GM18498 (cell line): ENCODE results near the gene HOXA13.

Experiments used
- ATAC-seq: cut with Tn5 transposase; IDR thresholded peaks from one replicate; pipeline ENCODE4 v1.9.1; 2021; ENCODE audit warnings: mild to moderate bottlenecking, moderate library complexity; ENCODE audit not compliant: unreplicated experiment

The HOXA13 gene

GRCh38 chr7:27193335-27194001, 6.4 kb downstream of the HOXA13 start:
- ATAC-seq = no peak

- no peak for ATAC-seq
Measured at GRCh38 chr7:27192546-27193334, 7.2 kb downstream of the HOXA13 start.

- ATAC-seq = no peak
Measured at GRCh38 chr7:27191833-27192545, 7.9 kb downstream of the HOXA13 start.

GRCh38 chr7:27191161-27191731, 8.6 kb downstream of the HOXA13 start:
- no peak for ATAC-seq

GRCh38 chr7:27189997-27190748, 9.7 kb downstream of the HOXA13 start:
- no peak for ATAC-seq

- ATAC-seq = no peak
Measured at GRCh38 chr7:27189295-27189996, 10.4 kb downstream of the HOXA13 start.

GRCh38 chr7:27188386-27189294, 11.3 kb downstream of the HOXA13 start:
- ATAC-seq = no peak

- ATAC-seq = no peak
Measured at GRCh38 chr7:27187475-27188385, 12.2 kb downstream of the HOXA13 start.

- ATAC-seq = no peak
Measured at GRCh38 chr7:27186668-27187474, 13.0 kb downstream of the HOXA13 start.

GRCh38 chr7:27185854-27186667, 13.8 kb downstream of the HOXA13 start:
- no peak for ATAC-seq

GRCh38 chr7:27185013-27185853, 14.7 kb downstream of the HOXA13 start, which contains the start of gene HOXA11:
Gene HOXA11 (minus strand): TSS chr7:27185232. CDS start chr7:27185144, 88 bp downstream.
- ATAC-seq = no peak

GRCh38 chr7:27184337-27185012, 15.4 kb downstream of the HOXA13 start:
- ATAC-seq = no peak

GRCh38 chr7:27183682-27184336, 16.1 kb downstream of the HOXA13 start:
- no peak for ATAC-seq
